GM18511 (cell line): ENCODE data around the gene CROCC2.
A peak's percentile ranks its signal among the peaks of the same experiment; 100 is the strongest.

ENCODE experiments used
- ATAC-seq: cut with Tn5 transposase; IDR thresholded peaks from one replicate; pipeline ENCODE4 v1.9.1; 2021; ENCODE audit warnings: mild to moderate bottlenecking, moderate library complexity; ENCODE audit not compliant: unreplicated experiment

The CROCC2 gene

DNA sequence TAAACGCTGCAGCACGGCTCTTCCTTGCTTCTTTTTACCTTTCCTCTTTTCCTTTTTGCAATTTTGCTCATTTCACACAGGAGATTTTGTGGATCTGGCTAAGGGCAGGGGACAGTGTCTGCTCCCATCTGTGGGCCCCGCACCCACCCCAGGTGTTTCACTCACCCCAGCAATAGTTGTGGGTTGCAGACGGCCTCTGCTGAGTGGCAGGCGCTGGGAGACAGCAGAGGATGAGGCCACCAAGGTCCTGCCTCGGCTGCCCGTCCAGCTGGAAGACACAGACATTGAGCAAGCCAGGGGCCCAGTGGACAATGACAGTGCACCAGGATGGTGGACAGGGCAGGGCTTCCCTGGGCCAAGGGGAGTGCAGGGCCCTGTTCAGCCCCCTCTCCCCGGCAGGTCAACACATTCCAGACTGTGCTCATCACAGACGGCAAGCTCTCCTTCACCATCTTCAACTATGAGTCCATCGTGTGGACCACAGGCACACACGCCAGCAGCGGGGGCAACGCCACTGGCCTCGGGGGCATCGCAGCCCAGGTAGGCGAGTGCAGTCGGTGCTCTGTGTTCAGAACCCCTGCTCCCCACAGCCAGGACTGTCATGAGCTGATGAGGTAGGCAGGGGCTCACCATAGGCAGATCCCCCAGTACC, 127.3 kb downstream of the CROCC2 start:
- no peak for ATAC-seq

DNA sequence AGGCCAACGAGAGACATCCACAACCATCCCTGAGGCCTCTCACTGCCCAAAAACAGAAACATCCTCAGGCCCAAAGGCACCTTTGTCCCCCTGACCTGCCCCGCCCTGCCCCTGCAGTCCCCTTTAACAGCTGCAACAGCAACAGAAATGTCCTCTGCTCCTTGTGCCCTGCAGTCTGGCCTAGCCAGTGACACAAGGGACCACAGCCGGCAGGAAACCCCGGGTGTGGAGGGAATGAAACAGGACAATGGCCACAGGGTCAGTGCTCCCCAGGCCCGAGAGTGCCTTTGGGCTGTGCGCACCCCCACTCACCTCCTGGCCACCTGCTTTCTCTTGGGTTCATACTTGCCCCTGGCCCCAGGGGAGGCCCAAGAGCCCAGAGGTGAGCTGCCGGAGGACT, 127.9 kb downstream of the CROCC2 start:
- ATAC-seq, result no peak

DNA sequence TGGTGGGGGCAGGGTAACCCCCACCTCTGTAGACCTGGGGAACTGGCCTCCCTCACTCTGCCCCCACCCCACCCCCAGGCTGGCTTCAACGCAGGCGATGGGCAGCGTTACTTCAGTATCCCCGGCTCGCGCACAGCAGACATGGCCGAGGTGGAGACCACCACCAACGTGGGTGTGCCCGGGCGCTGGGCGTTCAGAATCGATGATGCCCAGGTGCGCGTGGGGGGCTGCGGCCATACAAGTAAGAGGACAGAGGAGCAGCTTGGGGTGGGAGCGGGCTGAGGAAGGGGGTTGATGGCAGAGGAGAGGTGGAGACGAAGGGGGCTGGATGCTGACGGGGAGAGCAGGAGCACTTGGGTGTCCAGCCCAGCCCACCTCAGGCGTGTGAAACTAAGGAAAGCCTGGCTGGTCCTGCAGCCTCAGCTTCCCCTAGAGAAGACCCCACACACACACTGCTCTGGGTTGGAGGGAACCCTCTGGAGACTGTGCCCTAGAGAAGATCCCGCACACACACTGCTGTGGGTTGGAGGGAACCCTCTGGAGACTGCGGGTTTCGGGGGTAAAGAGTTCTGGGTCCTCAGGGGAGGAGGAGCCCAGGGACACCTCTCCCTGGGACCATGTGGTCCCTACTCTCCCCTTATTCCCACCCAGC, 128.5 kb downstream of the CROCC2 start:
- no peak for ATAC-seq

- ATAC-seq, result no peak
Measured at GRCh38 chr2:241035142-241035817, 129.1 kb downstream of the CROCC2 start.

DNA sequence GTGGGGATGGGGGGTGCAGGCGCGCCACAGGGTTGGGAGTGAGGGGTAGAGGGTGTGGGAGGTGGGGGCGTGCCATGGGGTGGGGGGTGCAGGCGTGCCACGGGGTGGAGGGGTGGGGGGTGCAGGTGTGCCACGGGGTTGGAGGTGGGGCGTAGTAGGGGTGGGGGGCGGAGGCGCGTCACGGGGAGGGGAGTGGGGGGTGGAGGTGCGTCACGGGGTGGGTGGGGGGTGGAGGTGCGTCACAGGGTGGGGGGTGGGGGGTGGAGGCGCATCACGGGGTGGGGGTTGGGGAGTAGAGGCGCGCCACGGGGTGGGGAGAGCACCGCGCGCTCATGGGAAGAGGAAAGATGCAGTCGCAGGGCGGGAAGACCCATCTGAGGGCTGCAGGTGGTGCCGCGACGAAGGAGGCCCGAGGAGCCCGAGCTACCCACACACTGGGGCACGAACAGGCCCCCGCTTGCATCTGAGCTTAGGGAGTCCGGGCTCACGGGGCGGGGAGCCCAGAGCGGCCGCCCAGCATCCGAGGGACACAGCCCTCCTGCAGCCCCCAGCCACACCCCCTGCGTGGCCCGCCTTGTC, 129.8 kb downstream of the CROCC2 start:
- peak; percentile 18 for ATAC-seq

GRCh38 chr2:241036397-241036963, 130.3 kb downstream of the CROCC2 start:
- peak; percentile 85 for ATAC-seq

DNA sequence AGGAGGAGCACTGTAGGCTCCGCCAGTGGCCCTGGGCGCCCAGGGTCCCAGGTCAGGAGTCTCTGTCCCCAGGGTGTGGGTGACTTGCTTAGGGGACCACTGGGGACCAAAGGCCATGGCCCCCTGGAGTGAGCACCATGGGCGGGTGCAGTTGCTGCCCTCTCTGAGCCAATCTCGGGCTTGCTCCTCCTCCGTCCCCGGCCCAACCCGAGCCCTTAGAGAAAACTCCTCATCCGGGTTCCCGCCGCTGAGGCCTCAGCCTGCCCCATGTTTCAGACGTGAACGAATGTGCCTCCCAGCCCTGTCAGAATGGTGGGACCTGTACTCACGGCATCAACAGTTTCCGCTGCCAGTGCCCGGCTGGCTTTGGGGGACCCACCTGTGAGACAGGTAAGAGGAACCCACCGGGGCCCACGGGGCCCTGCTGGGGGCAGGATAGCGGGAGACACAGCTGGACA, 130.9 kb downstream of the CROCC2 start:
- no peak for ATAC-seq

DNA sequence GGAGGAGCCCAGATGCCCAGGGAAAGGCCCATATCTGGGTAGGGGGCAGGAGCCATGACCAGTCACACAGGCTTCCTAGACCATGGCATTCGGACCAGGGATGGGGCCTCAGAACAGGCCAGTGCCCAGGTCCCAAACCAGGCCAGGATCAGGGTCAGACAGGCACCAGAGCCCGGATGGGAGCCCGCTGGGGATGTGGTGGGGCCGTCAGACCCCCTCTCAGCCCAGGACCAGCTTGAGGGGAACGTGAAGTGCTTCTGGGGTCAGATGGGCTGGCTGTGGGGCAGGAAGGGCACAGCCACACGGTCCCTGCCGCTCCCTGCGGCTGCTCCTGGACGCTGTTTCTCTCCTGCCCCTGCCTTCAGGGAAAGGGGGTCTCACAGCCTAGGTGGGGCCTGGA, 131.4 kb downstream of the CROCC2 start:
- no peak for ATAC-seq

GRCh38 chr2:241038374-241039180, 132.4 kb downstream of the CROCC2 start:
- no peak for ATAC-seq

GRCh38 chr2:241039416-241039815, 133.3 kb downstream of the CROCC2 start:
- ATAC-seq, result no peak

GRCh38 chr2:241040081-241040803, 134.1 kb downstream of the CROCC2 start:
- no peak for ATAC-seq

DNA sequence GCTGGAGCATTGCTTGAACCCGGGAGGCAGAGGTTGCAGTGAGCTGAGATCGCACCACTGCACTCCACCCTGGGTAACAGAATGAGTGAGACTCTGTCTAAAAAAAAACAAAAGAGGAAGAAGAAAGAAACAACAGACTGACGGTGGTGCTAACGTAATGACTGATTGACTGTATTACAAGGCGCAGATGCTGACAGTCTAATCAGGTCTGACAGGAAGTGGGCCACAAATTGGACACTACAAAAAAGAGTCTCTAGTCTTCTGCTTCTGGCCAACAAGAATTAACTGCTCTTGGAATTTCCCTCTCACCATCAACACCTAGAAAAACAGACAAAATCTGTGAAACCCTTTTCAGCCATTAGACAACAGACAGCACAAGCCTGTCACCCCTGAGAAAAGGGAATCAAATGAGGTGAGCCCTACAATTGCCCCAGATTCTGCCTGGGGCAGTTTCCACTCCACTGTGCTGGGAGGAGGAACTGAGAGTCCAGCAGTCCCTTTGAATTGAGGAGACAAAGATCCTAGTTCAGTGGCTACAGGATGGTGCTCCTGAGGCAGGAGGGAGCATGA, 135.5 kb downstream of the CROCC2 start:
- ATAC-seq, result peak; percentile 84
